PC-9 (cell line): Measurements from ENCODE around the gene TSPOAP1. TPM values are rescaled to one million over a fixed set of nuclear protein-coding genes. Genes with fewer than 3 reads are reported as not detected.

Source experiments
- BruUV-seq: library from RNA; stranded (reverse); fragments of 400-500 nt; replicated peaks from 2 replicates; lab custom pipeline; 2021; lab: Mats Ljungman, UMichigan
- CTCF ChIA-PET: fragments of 300-600 bp; sonication (Branson Sonifier 250); formaldehyde crosslinking; loops from one replicate; lab custom pipeline; 2022; ENCODE audit warnings: antibody characterized with exemption; lab: Charles Lee
- POLR2A ChIA-PET: fragments of 300-600 bp; sonication (Branson Sonifier 250); formaldehyde crosslinking; loops from one replicate; lab custom pipeline; 2022; ENCODE audit warnings: antibody characterized with exemption; ENCODE audit not compliant: unreplicated experiment; lab: Charles Lee
- DNase-seq, 2 experiments: peaks; one replicate each; pipeline versions ENCODE4 v3.0.0 to v3.0.0-alpha.2; 2015 to 2022; ENCODE audit warnings: mixed read lengths in 1 of 2
- H2AFZ ChIP-seq: fragments of 200-600 bp; sonication (generic); 2 replicates; pipeline ENCODE4 v1.8.1; 2017; ENCODE audit warnings: antibody characterized with exemption
- H3F3A ChIP-seq: fragments of 200-600 bp; sonication (generic); 2 replicates; pipeline ENCODE4 v1.8.1; 2017; ENCODE audit warnings: antibody characterized with exemption, mild to moderate bottlenecking, low read depth; ENCODE audit not compliant: insufficient read depth
- H3K27ac ChIP-seq: fragments of 200-600 bp; sonication (generic); 2 replicates; pipeline ENCODE4 v1.6.1; 2016; ENCODE audit warnings: mixed run types
- H3K27me3 ChIP-seq: fragments of 200-600 bp; sonication (generic); 2 replicates; pipeline ENCODE4 v1.6.1; 2016; ENCODE audit warnings: low read depth, mixed run types; ENCODE audit not compliant: insufficient read depth
- H3K36me3 ChIP-seq: fragments of 200-600 bp; sonication (generic); 2 replicates; pipeline ENCODE4 v1.6.1; 2016; ENCODE audit warnings: low read depth, mixed run types
- H3K4me1 ChIP-seq: fragments of 200-600 bp; sonication (generic); replicated peaks from 2 replicates; pipeline ENCODE4 v1.6.1; 2016; ENCODE audit warnings: mixed run types; ENCODE audit not compliant: insufficient read depth
- H3K4me2 ChIP-seq: fragments of 200-600 bp; sonication (generic); 2 replicates; pipeline ENCODE4 v1.6.1; 2017; ENCODE audit warnings: mixed run types
- H3K4me3 ChIP-seq: fragments of 200-600 bp; sonication (generic); 2 replicates; pipeline ENCODE4 v1.6.1; 2016; ENCODE audit warnings: mixed run types
- H3K79me2 ChIP-seq: fragments of 200-600 bp; sonication (generic); 2 replicates; pipeline ENCODE4 v1.6.1; 2017; ENCODE audit warnings: low read depth, mixed run types
- H3K9me2 ChIP-seq: fragments of 200-600 bp; sonication (generic); 2 replicates; pipeline ENCODE4 v1.8.1; 2017; ENCODE audit warnings: mild to moderate bottlenecking; ENCODE audit not compliant: insufficient read depth
- H3K9me3 ChIP-seq: fragments of 200-600 bp; sonication (generic); 2 replicates; pipeline ENCODE4 v1.8.1; 2016; ENCODE audit warnings: low read depth; ENCODE audit not compliant: insufficient read depth
- H4K20me1 ChIP-seq: fragments of 200-600 bp; sonication (generic); 2 replicates; pipeline ENCODE4 v1.8.1; 2017; ENCODE audit not compliant: insufficient read depth
- CTCF ChIP-seq: fragments of 200-600 bp; sonication (generic); conservative IDR thresholded peaks from 2 replicates; pipeline ENCODE4 v1.6.1; 2017; ENCODE audit warnings: mixed run types, antibody characterized with exemption, mild to moderate bottlenecking, moderate library complexity
- EZH2 ChIP-seq: fragments of 200-600 bp; sonication (generic); IDR thresholded peaks from 2 replicates; pipeline ENCODE4 v1.8.0; 2017; ENCODE audit warnings: antibody characterized with exemption, low read depth
- intact Hi-C: fragments of 100-400 bp; cut with micrococcal nuclease; formaldehyde crosslinking; loops from one replicate; pipeline ENCODE4 v1.10.0; 2022; ENCODE audit not compliant: unreplicated experiment
- total RNA-seq: library from RNA; stranded (reverse); gene quantifications from 2 replicates; pipeline ENCODE4 v1.2.3, GENCODE V29; 2021

Gene TSPOAP1
- total RNA-seq, 1 experiment from 2014 or later, result 0.15 TPM

GRCh38 chr17:58308173-58308984, 20.2 kb downstream of the TSPOAP1 start:
- no peak overlapping the region for H3K4me3 ChIP-seq
- intact Hi-C loops, result no loop called here
- H3K36me3 ChIP-seq, result no peaks in the 10 kb centered on the region
- H2AFZ ChIP-seq, result no peak overlapping the region
- POLR2A ChIA-PET, result no interaction called here
- no peaks in the 10 kb centered on the region for H3K4me1 ChIP-seq
- H4K20me1 ChIP-seq, result no peaks in the 10 kb centered on the region; the same call in 1 of the 2 replicates
- no peaks in the 10 kb centered on the region for H3K79me2 ChIP-seq
- DNase-seq, result no peak
- no peak overlapping the region for H3K4me2 ChIP-seq
- TF ChIP-seq CTCF (peak; percentile 43), EZH2 (no peak)
- no peaks in the 10 kb centered on the region for H3K9me2 ChIP-seq
- no peaks in the 10 kb centered on the region for H3F3A ChIP-seq
- no TSS peak for BruUV-seq
- H3K27ac ChIP-seq, result no peak overlapping the region
- peaks cover 95% of the 10 kb centered on the region for H3K27me3 ChIP-seq
- CTCF ChIA-PET, result interaction anchor here (0.6 kb wide), 1 partner anchor 312 kb away, joined by 5 read pairs; no protein-coding TSS in a partner anchor
- no peaks in the 10 kb centered on the region for H3K9me3 ChIP-seq

- intact Hi-C loops, result no loop called here
- Histone ChIP-seq H3K4me1 (no peaks in the 10 kb centered on the region), H3K9me2 (no peaks in the 10 kb centered on the region), H3K27me3 (peaks cover 98% of the 10 kb centered on the region), H3K4me2 (no peak overlapping the region), H2AFZ (no peak overlapping the region), H3K27ac (no peak overlapping the region), H3K4me3 (no peak overlapping the region), H3K79me2 (no peaks in the 10 kb centered on the region), H3K9me3 (no peaks in the 10 kb centered on the region), H3K36me3 (no peaks in the 10 kb centered on the region), H3F3A (no peaks in the 10 kb centered on the region), H4K20me1 (no peaks in the 10 kb centered on the region; the same call in 1 of the 2 replicates)
- ChIA-PET POLR2A (no interaction called here), CTCF (no interaction called here)
- TF ChIP-seq EZH2 (no peak), CTCF (no peak)
- BruUV-seq, result no TSS peak
- DNase-seq, result no peak
Observed at GRCh38 chr17:58307468-58308172, 21.0 kb downstream of the TSPOAP1 start.

- no peaks in the 10 kb centered on the region for H3K9me3 ChIP-seq
- peaks cover 98% of the 10 kb centered on the region for H3K27me3 ChIP-seq
- no peak overlapping the region for H3K4me3 ChIP-seq
- no peaks in the 10 kb centered on the region for H4K20me1 ChIP-seq
- intact Hi-C loops, result no loop called here
- no peak for TF ChIP-seq EZH2
- no peak for TF ChIP-seq CTCF
- CTCF ChIA-PET, result no interaction called here
- DNase-seq, result no peak
- BruUV-seq, result no TSS peak
- POLR2A ChIA-PET, result no interaction called here
- no peaks in the 10 kb centered on the region for H3K4me1 ChIP-seq
- no peak overlapping the region for H2AFZ ChIP-seq
- no peaks in the 10 kb centered on the region for H3K36me3 ChIP-seq
- no peaks in the 10 kb centered on the region for H3F3A ChIP-seq
- no peak overlapping the region for H3K27ac ChIP-seq
- H3K9me2 ChIP-seq, result no peaks in the 10 kb centered on the region
- no peak overlapping the region for H3K4me2 ChIP-seq
- H3K79me2 ChIP-seq, result no peaks in the 10 kb centered on the region
Observed at GRCh38 chr17:58306131-58306951, 22.3 kb downstream of the TSPOAP1 start.
